HepG2 (cell line): ENCODE results near the gene RRP12. TPM values are rescaled to one million over a fixed set of nuclear protein-coding genes. Genes with fewer than 3 reads are reported as not detected.

Experiments used
- CCAR2 ChIP-seq: fragments of 200-400 bp; formaldehyde crosslinking; optimal IDR thresholded peaks from 2 replicates; pipeline ENCODE3; 2018; ENCODE audit warnings: low read depth, mild to moderate bottlenecking, low read length, moderate library complexity
- ERF ChIP-seq: IDR thresholded peaks from 2 replicates; pipeline ENCODE4 v1.6.1; 2018; ENCODE audit warnings: missing biosample characterization, missing genetic modification reagents
- IRF2 ChIP-seq: IDR thresholded peaks from 2 replicates; pipeline ENCODE4 v1.6.1; 2018; ENCODE audit warnings: missing genetic modification reagents, missing compliant biosample characterization
- KLF9 ChIP-seq: IDR thresholded peaks from 2 replicates; pipeline ENCODE4 v1.6.1; 2016; ENCODE audit warnings: low read depth
- MTA3 ChIP-seq: sonication (generic); formaldehyde crosslinking; IDR thresholded peaks from 2 replicates; pipeline ENCODE4 v1.4.0; 2020; ENCODE audit warnings: missing genetic modification reagents
- NR2C2 ChIP-seq: sonication (generic); formaldehyde crosslinking; IDR thresholded peaks from 2 replicates; pipeline ENCODE4 v1.4.0; 2020; ENCODE audit warnings: missing genetic modification reagents, mild to moderate bottlenecking, moderate library complexity, borderline replicate concordance
- PAWR ChIP-seq: sonication (generic); formaldehyde crosslinking; IDR thresholded peaks from 2 replicates; pipeline ENCODE4 v1.4.0; 2020; ENCODE audit warnings: missing genetic modification reagents, mild to moderate bottlenecking, borderline replicate concordance
- REL ChIP-seq: sonication (generic); formaldehyde crosslinking; conservative IDR thresholded peaks from 2 replicates; pipeline ENCODE4 v1.8.0; 2022; ENCODE audit warnings: mild to moderate bottlenecking, missing genetic modification reagents, moderate library complexity
- RFX1 ChIP-seq: fragments of 450-650 bp; IDR thresholded peaks from 2 replicates; pipeline ENCODE4 v1.6.1; 2017
- SKI ChIP-seq: fragments of 450-650 bp; IDR thresholded peaks from one replicate; pipeline ENCODE4 v1.6.1; 2018; ENCODE audit warnings: mild to moderate bottlenecking; ENCODE audit not compliant: partially characterized antibody
- SPEN ChIP-seq: sonication (generic); formaldehyde crosslinking; IDR thresholded peaks from 2 replicates; pipeline ENCODE4 v1.5.1; 2020; ENCODE audit warnings: low read depth, mild to moderate bottlenecking, missing genetic modification reagents
- XRCC5 ChIP-seq: fragments of 200-400 bp; formaldehyde crosslinking; optimal IDR thresholded peaks from 2 replicates; pipeline ENCODE3; 2017; ENCODE audit warnings: mild to moderate bottlenecking, low read length
- ZNF24 ChIP-seq: fragments of 450-650 bp; IDR thresholded peaks from 2 replicates; pipeline ENCODE4 v1.6.1; 2017; ENCODE audit warnings: antibody characterized with exemption, mild to moderate bottlenecking
- ZNF326 ChIP-seq: sonication (generic); formaldehyde crosslinking; IDR thresholded peaks from 2 replicates; pipeline ENCODE4 v1.4.0; 2020; ENCODE audit warnings: missing genetic modification reagents, borderline replicate concordance
- ZNF441 ChIP-seq: sonication (generic); formaldehyde crosslinking; IDR thresholded peaks from 2 replicates; pipeline ENCODE4 v1.7.0; 2021; ENCODE audit warnings: missing genetic modification reagents, borderline replicate concordance
- ZNF543 ChIP-seq: sonication (generic); formaldehyde crosslinking; IDR thresholded peaks from 2 replicates; pipeline ENCODE4 v1.4.0; 2020; ENCODE audit warnings: mild to moderate bottlenecking, missing genetic modification reagents
- ZNF616 ChIP-seq: sonication (generic); formaldehyde crosslinking; IDR thresholded peaks from 2 replicates; pipeline ENCODE4 v1.5.0; 2020; ENCODE audit warnings: low read depth, mild to moderate bottlenecking, missing genetic modification reagents
- ZNF788 ChIP-seq: sonication (generic); formaldehyde crosslinking; IDR thresholded peaks from 2 replicates; pipeline ENCODE4 v1.5.0; 2020; ENCODE audit warnings: mild to moderate bottlenecking, missing genetic modification reagents, borderline replicate concordance
- polyA plus RNA-seq, 8 experiments: library from polyadenylated mRNA; depleted of rRNA in 3 of 8; stranded (reverse) in 7 of 8; unstranded in 1 of 8; fragments of >200 nt; fragmentation: Illumina TruSeq in 4 of 8; extraction: Trizol in 4 of 8; gene quantifications; 2 replicates each; pipeline versions ENCODE4 v1.2.1 to v1.2.3, GENCODE V29; 2011 to 2016; ENCODE audit warnings: low read depth in 4 of 8, missing spikeins in 1 of 8, mixed read lengths in 1 of 8; ENCODE audit not compliant: insufficient read depth in 1 of 8
- total RNA-seq, 5 experiments: library from RNA; depleted of rRNA; stranded (reverse); fragments of >200 nt; fragmentation: Illumina TruSeq; extraction: Trizol; gene quantifications; 2 replicates each; pipeline ENCODE4 v1.2.3, GENCODE V29; 2016; ENCODE audit warnings: low read depth in 1 of 5
- TF ChIP-seq, protein P1 (sequence below): sonication (generic); formaldehyde crosslinking; IDR thresholded peaks from 2 replicates; pipeline ENCODE4 v1.4.0; 2020; ENCODE audit warnings: missing genetic modification reagents; ENCODE audit errors: not compliant biosample characterization
- TF ChIP-seq, protein P2 (sequence below): IDR thresholded peaks from 2 replicates; pipeline ENCODE4 v1.6.1; 2016; ENCODE audit warnings: missing compliant biosample characterization, missing genetic modification reagents, borderline replicate concordance
- TF ChIP-seq, protein P3 (sequence below): sonication (generic); IDR thresholded peaks from 2 replicates; pipeline ENCODE4 v1.6.1; 2016; ENCODE audit warnings: low read depth, borderline replicate concordance
- TF ChIP-seq, protein P4 (sequence below): sonication (generic); formaldehyde crosslinking; IDR thresholded peaks from 2 replicates; pipeline ENCODE4 v1.4.0; 2020; ENCODE audit warnings: mild to moderate bottlenecking, missing genetic modification reagents
- TF ChIP-seq, protein P5 (sequence below): IDR thresholded peaks from 2 replicates; pipeline ENCODE4 v1.6.1; 2018; ENCODE audit warnings: missing genetic modification reagents

Gene RRP12
- total and polyA plus RNA-seq, 2 of the 13 experiments (the other 11 are each of a cell fraction or from before 2014, with no cell fraction given): 13.2 to 39.4 TPM

DNA sequence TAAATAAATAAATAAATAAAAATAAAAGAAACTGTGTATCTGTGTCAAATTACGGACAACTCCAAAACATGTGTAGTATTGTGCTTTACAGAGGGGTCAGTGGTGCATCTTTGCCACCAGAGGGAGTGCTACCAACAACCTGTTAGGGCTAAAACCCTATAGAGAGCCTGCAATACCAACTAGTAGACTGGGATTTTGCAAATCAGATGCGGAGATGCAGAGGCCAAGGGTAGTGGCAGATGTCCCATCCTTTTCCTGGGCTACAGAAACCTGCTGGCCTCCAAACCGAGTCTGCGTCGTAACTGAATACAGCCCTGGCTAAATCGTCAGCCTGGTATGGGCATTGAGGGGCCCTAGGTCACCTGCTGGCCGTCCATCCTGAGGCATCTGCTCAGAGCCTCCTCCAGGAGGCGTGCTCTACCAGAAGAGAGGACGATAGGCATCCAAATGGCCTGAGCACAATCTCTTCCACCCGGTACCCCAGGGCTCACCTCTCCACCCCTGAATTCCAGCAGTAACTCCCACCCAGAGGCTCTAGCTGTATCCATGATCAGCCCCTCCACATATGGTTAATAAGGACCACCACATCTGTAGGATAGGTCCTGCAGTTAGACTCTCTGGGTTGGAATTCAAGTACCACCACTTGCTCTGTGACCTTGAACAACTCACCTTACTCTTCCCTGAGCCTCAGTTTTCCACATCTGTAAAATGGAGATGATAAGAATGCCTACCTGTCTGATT is 6.2 kb upstream of the RRP12 start (continued):
- TF ChIP-seq, protein P1, sequence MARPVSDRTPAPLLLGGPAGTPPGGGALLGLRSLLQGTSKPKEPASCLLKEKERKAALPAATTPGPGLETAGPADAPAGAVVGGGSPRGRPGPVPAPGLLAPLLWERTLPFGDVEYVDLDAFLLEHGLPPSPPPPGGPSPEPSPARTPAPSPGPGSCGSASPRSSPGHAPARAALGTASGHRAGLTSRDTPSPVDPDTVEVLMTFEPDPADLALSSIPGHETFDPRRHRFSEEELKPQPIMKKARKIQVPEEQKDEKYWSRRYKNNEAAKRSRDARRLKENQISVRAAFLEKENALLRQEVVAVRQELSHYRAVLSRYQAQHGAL (CRISPR knock-in tag): no peak
- TF ChIP-seq, protein P2, sequence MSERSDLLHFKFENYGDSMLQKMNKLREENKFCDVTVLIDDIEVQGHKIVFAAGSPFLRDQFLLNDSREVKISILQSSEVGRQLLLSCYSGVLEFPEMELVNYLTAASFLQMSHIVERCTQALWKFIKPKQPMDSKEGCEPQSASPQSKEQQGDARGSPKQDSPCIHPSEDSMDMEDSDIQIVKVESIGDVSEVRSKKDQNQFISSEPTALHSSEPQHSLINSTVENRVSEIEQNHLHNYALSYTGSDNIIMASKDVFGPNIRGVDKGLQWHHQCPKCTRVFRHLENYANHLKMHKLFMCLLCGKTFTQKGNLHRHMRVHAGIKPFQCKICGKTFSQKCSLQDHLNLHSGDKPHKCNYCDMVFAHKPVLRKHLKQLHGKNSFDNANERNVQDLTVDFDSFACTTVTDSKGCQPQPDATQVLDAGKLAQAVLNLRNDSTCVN (CRISPR knock-in tag): peak; percentile 36; the same call in 1 of the 2 replicates
- TF ChIP-seq PAWR (CRISPR knock-in tag): no peak
- TF ChIP-seq, protein P3, sequence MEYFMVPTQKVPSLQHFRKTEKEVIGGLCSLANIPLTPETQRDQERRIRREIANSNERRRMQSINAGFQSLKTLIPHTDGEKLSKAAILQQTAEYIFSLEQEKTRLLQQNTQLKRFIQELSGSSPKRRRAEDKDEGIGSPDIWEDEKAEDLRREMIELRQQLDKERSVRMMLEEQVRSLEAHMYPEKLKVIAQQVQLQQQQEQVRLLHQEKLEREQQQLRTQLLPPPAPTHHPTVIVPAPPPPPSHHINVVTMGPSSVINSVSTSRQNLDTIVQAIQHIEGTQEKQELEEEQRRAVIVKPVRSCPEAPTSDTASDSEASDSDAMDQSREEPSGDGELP: peak; percentile 69; the same call in 1 of the 2 replicates
- TF ChIP-seq, protein P4, sequence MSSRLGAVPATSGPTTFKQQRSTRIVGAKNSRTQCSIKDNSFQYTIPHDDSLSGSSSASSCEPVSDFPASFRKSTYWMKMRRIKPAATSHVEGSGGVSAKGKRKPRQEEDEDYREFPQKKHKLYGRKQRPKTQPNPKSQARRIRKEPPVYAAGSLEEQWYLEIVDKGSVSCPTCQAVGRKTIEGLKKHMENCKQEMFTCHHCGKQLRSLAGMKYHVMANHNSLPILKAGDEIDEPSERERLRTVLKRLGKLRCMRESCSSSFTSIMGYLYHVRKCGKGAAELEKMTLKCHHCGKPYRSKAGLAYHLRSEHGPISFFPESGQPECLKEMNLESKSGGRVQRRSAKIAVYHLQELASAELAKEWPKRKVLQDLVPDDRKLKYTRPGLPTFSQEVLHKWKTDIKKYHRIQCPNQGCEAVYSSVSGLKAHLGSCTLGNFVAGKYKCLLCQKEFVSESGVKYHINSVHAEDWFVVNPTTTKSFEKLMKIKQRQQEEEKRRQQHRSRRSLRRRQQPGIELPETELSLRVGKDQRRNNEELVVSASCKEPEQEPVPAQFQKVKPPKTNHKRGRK: no peak
- no peak for TF ChIP-seq MTA3 (CRISPR knock-in tag)
- TF ChIP-seq ERF (CRISPR knock-in tag): peak; percentile 69
- TF ChIP-seq ZNF24: 0 out of 2 replicates have a peak, but pooled peaks have one; percentile 11
- no peak for TF ChIP-seq SKI
- peak; percentile 45; the same call in 1 of the 2 replicates for TF ChIP-seq SPEN (CRISPR knock-in tag)
- peak; percentile 62 for TF ChIP-seq XRCC5
- no peak for TF ChIP-seq RFX1
- TF ChIP-seq ZNF543 (CRISPR knock-in tag): no peak
- TF ChIP-seq ZNF616 (CRISPR knock-in tag): no peak
- TF ChIP-seq NR2C2: no peak
- TF ChIP-seq IRF2 (CRISPR knock-in tag): peak; percentile 29; the same call in 1 of the 2 replicates
- no peak for TF ChIP-seq ZNF326 (CRISPR knock-in tag)
- no peak for TF ChIP-seq REL (CRISPR knock-in tag)
- no peak; the same call in 1 of the 2 replicates for TF ChIP-seq ZNF788 (CRISPR knock-in tag)
- TF ChIP-seq, protein P5, sequence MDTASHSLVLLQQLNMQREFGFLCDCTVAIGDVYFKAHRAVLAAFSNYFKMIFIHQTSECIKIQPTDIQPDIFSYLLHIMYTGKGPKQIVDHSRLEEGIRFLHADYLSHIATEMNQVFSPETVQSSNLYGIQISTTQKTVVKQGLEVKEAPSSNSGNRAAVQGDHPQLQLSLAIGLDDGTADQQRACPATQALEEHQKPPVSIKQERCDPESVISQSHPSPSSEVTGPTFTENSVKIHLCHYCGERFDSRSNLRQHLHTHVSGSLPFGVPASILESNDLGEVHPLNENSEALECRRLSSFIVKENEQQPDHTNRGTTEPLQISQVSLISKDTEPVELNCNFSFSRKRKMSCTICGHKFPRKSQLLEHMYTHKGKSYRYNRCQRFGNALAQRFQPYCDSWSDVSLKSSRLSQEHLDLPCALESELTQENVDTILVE: no peak; the same call in 1 of the 2 replicates
- no peak for TF ChIP-seq ZNF441 (CRISPR knock-in tag)
- TF ChIP-seq CCAR2: no peak
- peak; percentile 27; the same call in 1 of the 2 replicates for TF ChIP-seq KLF9 (CRISPR knock-in tag)
